Astrocyte (in vitro differentiated cells and primary cell): ENCODE results near the gene ITCH.

Experiments
- CTCF ChIP-seq: IDR thresholded peaks from 2 replicates; pipeline ENCODE4 v1.5.1; 2011; ENCODE audit warnings: low read depth, mild to moderate bottlenecking, inconsistent platforms, low read length, moderate library complexity; ENCODE audit not compliant: insufficient read depth
- EZH2 ChIP-seq: IDR thresholded peaks from 2 replicates; pipeline ENCODE4 v1.6.1; 2012; ENCODE audit warnings: mild to moderate bottlenecking, low read length, inconsistent platforms; ENCODE audit not compliant: insufficient read depth

- TF ChIP-seq CTCF (no peak), EZH2 (no peak)
Observed at GRCh38 chr20:34328928-34329677, 34.0 kb upstream of the ITCH start.
